ENCODE results near the gene GNAS-AS1. TPM values are rescaled to one million over a fixed set of nuclear protein-coding genes. Genes with fewer than 3 reads are reported as not detected.
"Not testable (repeated sequence)": the region's sequence is repeated elsewhere in the genome, so short reads cannot be mapped to it uniquely, and the experiment has no call there.

GNAS-AS1 gene
- total RNA-seq, 1 donor = 0.43 TPM

DNA sequence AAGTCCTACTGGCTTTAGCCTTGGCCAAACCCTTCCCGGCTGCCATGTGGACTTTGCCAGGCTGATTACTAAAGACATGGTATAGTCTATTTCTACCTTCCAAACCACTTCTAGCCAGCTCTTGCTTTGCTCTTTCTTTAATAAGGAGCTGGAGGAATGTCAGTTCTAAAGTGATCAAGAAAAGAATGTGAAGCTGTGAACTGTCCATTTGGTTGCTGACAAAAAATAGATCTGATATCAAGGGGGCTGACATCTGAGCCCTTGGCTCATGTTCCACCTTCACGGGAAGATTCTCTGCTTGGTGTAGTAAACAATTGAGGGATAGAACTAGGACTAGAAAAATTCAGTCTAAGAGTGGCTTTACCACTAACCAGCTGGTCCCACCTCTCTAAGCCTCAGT is 22.6 kb downstream of the GNAS-AS1 start:
- DNase-seq (ENCODE audit: low read depth) = no peak
- H3K4me3 ChIP-seq (ENCODE audit: low read depth, low read length) = no peak overlapping the region
- TF ChIP-seq, protein P1, sequence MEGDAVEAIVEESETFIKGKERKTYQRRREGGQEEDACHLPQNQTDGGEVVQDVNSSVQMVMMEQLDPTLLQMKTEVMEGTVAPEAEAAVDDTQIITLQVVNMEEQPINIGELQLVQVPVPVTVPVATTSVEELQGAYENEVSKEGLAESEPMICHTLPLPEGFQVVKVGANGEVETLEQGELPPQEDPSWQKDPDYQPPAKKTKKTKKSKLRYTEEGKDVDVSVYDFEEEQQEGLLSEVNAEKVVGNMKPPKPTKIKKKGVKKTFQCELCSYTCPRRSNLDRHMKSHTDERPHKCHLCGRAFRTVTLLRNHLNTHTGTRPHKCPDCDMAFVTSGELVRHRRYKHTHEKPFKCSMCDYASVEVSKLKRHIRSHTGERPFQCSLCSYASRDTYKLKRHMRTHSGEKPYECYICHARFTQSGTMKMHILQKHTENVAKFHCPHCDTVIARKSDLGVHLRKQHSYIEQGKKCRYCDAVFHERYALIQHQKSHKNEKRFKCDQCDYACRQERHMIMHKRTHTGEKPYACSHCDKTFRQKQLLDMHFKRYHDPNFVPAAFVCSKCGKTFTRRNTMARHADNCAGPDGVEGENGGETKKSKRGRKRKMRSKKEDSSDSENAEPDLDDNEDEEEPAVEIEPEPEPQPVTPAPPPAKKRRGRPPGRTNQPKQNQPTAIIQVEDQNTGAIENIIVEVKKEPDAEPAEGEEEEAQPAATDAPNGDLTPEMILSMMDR (IDR thresholded peaks at IDR 0.05; ENCODE audit: insufficient read depth, low read depth, low read length) = no peak

DNA sequence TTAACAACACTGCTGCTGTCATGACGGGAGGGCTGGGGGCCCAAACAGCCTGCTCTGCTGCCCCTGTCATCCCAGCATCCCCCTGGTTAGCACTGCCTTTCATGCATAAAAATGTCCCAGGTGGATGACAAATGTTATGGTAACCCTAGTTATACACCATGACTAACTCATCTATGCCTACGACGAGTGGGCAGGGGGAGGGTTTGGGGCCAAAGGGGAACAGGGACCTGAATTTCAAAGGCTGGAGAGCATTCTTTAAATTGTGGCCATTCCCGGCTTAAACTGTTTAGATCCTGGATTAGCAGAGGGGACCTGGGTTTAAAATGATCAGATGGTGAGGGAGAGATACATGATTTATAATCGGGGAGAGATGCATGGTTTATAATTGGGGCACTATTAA is 24.4 kb downstream of the GNAS-AS1 start:
- no peak overlapping the region for H3K4me3 ChIP-seq (ENCODE audit: low read depth, low read length)
- no peak for DNase-seq (ENCODE audit: low read depth)
- TF ChIP-seq, protein P1 (IDR thresholded peaks at IDR 0.05; ENCODE audit: insufficient read depth, low read depth, low read length) = no peak

DNA sequence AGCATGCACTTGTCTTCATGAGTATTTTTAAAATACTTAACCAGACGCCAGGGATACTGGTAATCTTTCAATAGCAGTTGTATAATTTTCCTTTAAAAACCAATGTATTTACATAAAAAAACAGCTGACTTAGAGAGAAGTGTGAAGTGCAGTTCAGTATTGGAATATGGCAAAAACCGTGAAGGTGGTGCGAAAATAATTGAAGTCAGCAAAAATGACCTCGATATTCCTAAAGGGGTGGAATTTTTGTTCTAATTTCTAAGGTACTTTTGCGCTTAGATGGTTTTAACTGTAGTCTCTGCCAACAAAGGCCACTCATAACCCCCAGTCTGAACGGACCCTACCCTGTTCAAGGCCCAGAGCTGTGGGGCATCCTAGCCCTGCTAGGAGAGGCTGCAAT is 25.3 kb downstream of the GNAS-AS1 start:
- TF ChIP-seq, protein P1 (IDR thresholded peaks at IDR 0.05; ENCODE audit: insufficient read depth, low read depth, low read length) = no peak
- no peak for DNase-seq (ENCODE audit: low read depth)
- no peak overlapping the region for H3K4me3 ChIP-seq (ENCODE audit: low read depth, low read length)

DNA sequence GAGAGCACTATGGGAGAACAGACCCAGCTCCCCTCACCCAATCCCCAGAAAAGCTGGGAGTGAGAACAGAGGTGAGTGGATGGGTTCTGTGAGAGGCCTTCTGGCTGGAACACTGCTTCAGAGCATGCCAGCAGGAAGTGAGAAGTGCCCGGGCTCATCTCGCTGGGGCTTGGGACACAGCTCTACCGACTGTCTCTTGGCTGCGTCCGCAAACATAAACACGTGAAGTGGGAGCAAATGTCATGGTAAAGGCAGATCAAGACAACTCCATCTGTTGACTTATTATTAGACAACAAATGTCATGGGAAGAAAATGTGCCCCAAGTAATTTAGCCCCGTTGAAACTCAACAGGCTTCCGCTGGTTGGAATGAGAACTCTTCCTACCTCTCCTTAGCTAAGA is 25.9 kb downstream of the GNAS-AS1 start:
- no peak overlapping the region for H3K4me3 ChIP-seq (ENCODE audit: low read depth, low read length)
- DNase-seq (ENCODE audit: low read depth) = no peak
- TF ChIP-seq, protein P1 (IDR thresholded peaks at IDR 0.05; ENCODE audit: insufficient read depth, low read depth, low read length) = no peak

DNA sequence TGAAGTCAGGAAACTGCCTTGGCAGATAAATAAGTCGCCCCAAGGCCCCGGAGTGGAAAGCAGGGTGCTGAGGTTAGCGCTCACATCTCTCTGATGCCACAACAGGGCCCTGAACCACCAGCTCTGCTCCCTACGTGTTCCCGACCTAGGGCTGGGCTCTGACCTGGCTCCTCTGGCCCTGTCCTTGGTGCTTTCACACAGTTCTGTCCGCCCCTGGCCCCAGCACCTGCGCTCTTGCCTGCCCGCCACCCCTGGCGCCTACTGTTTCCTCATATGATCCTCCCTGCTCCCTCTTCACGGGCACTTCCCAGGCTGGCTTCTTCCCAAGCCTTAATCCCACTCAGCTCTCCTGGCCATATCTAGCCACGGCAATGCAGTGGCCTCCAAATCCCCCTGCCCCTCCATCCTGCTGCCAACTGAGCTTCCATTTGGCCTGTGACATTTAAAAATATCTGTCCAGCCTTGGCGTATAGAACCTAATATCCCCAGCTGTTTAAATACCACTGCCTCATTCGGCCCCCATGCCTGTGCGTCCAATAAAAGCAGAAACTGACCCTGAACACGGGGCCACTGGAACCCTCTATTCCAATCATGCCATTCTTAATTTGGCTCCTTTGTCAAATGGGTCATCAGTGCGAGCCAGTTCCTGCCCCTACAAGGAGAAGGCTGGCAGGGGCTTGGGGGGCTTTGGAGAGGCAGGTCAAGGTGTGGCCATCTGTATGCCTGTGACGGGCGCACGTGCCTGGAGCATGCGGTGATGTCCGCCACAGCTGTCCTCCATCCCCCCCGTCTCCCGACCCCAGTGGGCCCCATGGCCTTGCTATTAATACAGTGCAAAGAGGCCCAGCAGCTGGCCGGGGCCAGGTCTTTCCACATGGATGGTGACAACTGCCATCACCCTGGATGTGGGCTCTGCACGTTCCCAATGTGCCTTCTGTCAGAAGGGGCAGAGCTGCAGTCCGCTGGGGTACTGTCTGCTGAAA is 27.7 kb downstream of the GNAS-AS1 start:
- no peak for DNase-seq (ENCODE audit: low read depth)
- TF ChIP-seq, protein P1 (IDR thresholded peaks at IDR 0.05; ENCODE audit: insufficient read depth, low read depth, low read length) = no peak
- H3K4me3 ChIP-seq (ENCODE audit: low read depth, low read length) = no peak overlapping the region

DNA sequence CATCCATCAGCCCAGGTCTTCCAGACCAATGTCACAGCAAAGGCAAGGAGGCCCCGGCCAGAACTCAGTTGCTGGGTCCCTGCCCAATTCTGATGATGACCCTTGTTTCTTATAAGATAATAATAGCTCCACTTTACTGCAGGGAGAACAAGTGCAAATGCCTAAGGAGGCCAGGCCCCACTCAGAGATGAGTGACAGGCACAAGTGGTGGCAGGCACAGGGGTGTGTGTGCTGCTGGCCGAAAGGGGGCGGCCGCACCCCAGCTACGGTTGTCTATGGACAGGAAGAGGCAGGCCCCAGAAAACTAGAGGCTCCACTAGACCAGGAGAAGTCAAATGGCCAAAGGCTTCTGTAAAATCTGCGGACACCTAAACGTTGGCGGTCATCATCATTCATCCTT is 28.6 kb downstream of the GNAS-AS1 start:
- TF ChIP-seq, protein P1 (IDR thresholded peaks at IDR 0.05; ENCODE audit: insufficient read depth, low read depth, low read length) = no peak
- H3K4me3 ChIP-seq (ENCODE audit: low read depth, low read length) = no peak overlapping the region
- no peak for DNase-seq (ENCODE audit: low read depth)

DNA sequence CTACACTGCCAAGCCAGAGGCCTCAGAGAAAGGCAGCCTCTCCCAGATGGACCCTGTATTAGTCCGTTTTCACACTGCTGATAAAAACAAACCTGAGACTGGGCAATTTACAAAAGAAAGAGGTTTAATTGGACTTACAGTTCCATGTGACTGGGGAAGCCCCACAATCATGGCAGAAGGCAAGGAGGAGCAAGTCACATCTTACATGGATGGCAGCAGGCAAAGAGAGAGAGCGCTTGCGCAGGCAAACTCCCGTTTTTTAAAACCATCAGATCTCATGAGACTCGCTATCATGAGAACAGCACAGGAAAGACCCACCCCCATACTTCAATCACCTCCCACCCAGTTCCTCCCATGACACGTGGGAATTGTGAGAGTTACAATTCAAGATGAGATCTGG is 30.2 kb downstream of the GNAS-AS1 start:
- not testable (repeated sequence) for H3K4me3 ChIP-seq (ENCODE audit: low read depth, low read length); DNase-seq (ENCODE audit: low read depth)
